Germinal center (tissue), 1 donor: ENCODE data around the gene FBLN1.
"Not testable (repeated sequence)": the region's sequence is repeated elsewhere in the genome, so short reads cannot be mapped to it uniquely, and the experiment has no call there.

Experiments used
- DNase-seq: peaks from one replicate; pipeline ENCODE4 v3.0.0; 2012; ENCODE audit warnings: mixed read lengths, low spot score

FBLN1 gene

GRCh38 chr22:45502215-45503049, at the start of gene FBLN1:
Gene FBLN1 (plus strand): TSS chr22:45502883. CDS start chr22:45502986, 103 bp downstream.
- DNase-seq: no peak

GRCh38 chr22:45453764-45454163, 48.9 kb upstream of the FBLN1 start:
- DNase-seq: no peak

GRCh38 chr22:45454275-45454674, 48.4 kb upstream of the FBLN1 start:
- DNase-seq: no peak

- no peak for DNase-seq
Observed at GRCh38 chr22:45455212-45455611, 47.5 kb upstream of the FBLN1 start.

GRCh38 chr22:45455621-45456020, 47.1 kb upstream of the FBLN1 start:
- no peak for DNase-seq

GRCh38 chr22:45456811-45457210, 45.9 kb upstream of the FBLN1 start:
- no peak for DNase-seq

GRCh38 chr22:45458532-45458931, 44.2 kb upstream of the FBLN1 start:
- DNase-seq: no peak

- DNase-seq: no peak
Observed at GRCh38 chr22:45459235-45459634, 43.4 kb upstream of the FBLN1 start.

- DNase-seq: no peak
Observed at GRCh38 chr22:45460288-45461109, 42.2 kb upstream of the FBLN1 start.

- DNase-seq: peak; percentile 18
Observed at GRCh38 chr22:45462034-45462655, 40.5 kb upstream of the FBLN1 start.

- DNase-seq: not testable (repeated sequence)
Observed at GRCh38 chr22:45463691-45464090, 39.0 kb upstream of the FBLN1 start.

- DNase-seq: no peak
Observed at GRCh38 chr22:45465633-45466032, 37.0 kb upstream of the FBLN1 start.

GRCh38 chr22:45468872-45469271, 33.8 kb upstream of the FBLN1 start:
- no peak for DNase-seq

- no peak for DNase-seq
Observed at GRCh38 chr22:45469281-45470073, 33.2 kb upstream of the FBLN1 start.

- DNase-seq: no peak
Observed at GRCh38 chr22:45470871-45471270, 31.8 kb upstream of the FBLN1 start.

GRCh38 chr22:45472426-45472825, 30.3 kb upstream of the FBLN1 start:
- DNase-seq: no peak

- no peak for DNase-seq
Observed at GRCh38 chr22:45473626-45474237, 29.0 kb upstream of the FBLN1 start.

- no peak for DNase-seq
Observed at GRCh38 chr22:45475063-45475747, 27.5 kb upstream of the FBLN1 start.

GRCh38 chr22:45475851-45476514, 26.7 kb upstream of the FBLN1 start:
- no peak for DNase-seq

- no peak for DNase-seq
Observed at GRCh38 chr22:45476814-45477213, 25.9 kb upstream of the FBLN1 start.
